Stimulated activated CD8-positive, alpha-beta memory T cell treated with anti-CD3 and anti-CD28 coated beads, Interleukin-2, amount 100 ng/mL, for 1 hour (primary cell): ENCODE measurements around the gene ID4.
"Not testable (repeated sequence)": the region's sequence is repeated elsewhere in the genome, so short reads cannot be mapped to it uniquely, and the experiment has no call there.

Experiments
- DNase-seq, 2 donors: peaks; one replicate each; pipeline ENCODE4 v3.0.0-alpha.2; 2020; ENCODE audit warnings: low read depth in 2 of 2

ID4 gene

GRCh38 chr6:19833947-19834346 is 3.2 kb upstream of the ID4 start:
- no peak for DNase-seq

- DNase-seq = no peak
These were observed 2.3 kb upstream of the ID4 start for GRCh38 chr6:19834858-19835257.

- no peak for DNase-seq
These were observed 1.6 kb upstream of the ID4 start for GRCh38 chr6:19835605-19836004.

DNA sequence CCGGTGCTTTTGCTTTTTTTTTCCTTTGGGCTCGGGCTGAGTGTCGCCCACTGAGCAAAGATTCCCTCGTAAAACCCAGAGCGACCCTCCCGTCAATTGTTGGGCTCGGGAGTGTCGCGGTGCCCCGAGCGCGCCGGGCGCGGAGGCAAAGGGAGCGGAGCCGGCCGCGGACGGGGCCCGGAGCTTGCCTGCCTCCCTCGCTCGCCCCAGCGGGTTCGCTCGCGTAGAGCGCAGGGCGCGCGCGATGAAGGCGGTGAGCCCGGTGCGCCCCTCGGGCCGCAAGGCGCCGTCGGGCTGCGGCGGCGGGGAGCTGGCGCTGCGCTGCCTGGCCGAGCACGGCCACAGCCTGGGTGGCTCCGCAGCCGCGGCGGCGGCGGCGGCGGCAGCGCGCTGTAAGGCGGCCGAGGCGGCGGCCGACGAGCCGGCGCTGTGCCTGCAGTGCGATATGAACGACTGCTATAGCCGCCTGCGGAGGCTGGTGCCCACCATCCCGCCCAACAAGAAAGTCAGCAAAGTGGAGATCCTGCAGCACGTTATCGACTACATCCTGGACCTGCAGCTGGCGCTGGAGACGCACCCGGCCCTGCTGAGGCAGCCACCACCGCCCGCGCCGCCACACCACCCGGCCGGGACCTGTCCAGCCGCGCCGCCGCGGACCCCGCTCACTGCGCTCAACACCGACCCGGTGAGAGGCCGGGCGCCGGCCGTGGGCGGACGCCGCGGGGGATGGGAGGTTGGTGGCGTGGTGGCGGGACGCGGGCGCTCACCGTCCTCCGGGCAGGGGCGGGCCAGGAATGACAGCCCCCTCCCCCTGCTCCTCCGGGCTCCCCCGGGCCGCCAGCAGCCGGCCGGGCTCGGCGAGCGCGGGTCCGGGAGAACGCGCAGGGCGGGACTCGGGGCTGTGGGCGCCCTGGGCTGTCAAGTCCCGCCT is 606 bp downstream of the ID4 start:
- no peak for DNase-seq

DNA sequence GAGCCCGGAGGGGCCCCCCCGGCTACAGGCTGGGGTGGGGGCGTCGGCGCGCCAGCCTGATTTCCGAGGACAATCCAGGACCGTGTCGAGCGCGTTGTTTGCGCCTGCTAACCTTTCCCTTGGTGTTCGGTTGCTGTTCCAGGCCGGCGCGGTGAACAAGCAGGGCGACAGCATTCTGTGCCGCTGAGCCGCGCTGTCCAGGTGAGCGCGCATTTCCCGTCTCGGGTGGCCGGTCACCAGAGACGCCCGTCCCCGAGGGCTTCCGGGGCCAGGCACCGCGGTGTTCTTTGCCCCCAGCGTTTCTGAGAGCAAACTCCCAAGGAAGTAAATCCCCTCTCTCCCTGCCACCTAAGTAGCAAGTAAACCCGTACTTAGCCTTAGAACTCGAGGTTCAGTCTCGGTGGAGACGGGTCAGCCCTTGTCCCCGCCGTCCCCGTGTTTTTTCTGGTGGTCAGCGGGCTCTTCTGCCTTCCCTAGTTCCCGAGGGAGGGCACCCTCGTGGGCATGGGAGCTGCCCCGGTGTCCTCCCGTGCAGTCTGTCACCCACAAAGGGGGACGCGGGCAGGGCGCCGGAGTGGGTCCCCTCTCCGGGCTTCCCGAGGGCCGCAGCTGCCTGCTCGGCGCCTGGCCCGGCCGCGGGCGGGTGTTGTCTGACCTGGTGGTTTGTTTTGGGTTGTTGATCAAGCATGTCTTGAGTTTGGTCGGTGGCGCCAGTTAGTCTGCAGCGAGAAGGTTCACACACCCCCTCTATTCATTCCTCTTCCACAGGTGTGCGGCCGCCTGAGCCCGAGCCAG is 1.5 kb downstream of the ID4 start:
- DNase-seq = no peak

DNA sequence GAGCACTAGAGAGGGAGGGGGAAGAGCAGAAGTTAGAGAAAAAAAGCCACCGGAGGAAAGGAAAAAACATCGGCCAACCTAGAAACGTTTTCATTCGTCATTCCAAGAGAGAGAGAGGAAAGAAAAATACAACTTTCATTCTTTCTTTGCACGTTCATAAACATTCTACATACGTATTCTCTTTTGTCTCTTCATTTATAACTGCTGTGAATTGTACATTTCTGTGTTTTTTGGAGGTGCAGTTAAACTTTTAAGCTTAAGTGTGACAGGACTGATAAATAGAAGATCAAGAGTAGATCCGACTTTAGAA is 2.0 kb downstream of the ID4 start:
- DNase-seq = no peak

- DNase-seq = no peak
These were observed 2.6 kb downstream of the ID4 start for GRCh38 chr6:19839788-19840187.

DNA sequence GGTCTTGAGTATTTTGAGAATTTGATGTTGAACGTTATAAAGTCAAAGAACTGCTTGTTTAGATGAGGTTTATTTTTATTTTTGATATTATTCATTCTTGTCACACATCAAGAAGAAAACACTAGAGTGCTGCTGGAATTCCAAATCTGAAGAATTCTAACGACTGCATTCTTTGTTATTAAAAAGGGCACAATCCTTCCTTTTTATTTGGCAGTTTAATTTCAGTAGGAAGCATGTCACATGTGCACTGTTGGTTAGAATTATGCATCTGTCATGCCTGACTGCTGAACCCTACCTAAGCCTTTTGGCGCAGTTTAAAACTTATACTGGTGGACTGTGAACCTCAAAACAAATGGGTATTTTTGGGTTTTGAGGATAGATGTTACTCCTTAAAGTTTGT is 4.0 kb downstream of the ID4 start:
- no peak for DNase-seq

GRCh38 chr6:19842030-19842615 is 5.0 kb downstream of the ID4 start:
- DNase-seq = no peak

DNA sequence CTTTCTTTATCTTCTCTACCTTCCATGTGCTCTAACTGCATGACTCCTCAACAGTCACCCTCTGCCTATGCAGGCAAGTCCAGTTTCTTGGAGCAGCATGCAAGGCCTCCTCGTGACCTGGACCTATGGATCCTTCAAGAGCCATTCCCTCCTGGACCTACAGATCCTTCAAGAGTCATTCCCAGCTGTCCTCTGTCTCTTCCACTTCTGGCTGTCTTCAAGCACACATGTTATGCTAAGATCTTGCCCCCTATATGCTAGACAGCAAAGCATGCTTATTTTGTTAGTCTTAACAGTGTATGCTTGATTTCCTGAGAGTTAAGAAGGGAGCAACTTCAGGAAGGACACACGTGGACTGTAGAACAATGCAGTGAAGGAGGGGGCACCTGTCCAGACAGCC is 7.5 kb downstream of the ID4 start:
- DNase-seq = no peak

DNA sequence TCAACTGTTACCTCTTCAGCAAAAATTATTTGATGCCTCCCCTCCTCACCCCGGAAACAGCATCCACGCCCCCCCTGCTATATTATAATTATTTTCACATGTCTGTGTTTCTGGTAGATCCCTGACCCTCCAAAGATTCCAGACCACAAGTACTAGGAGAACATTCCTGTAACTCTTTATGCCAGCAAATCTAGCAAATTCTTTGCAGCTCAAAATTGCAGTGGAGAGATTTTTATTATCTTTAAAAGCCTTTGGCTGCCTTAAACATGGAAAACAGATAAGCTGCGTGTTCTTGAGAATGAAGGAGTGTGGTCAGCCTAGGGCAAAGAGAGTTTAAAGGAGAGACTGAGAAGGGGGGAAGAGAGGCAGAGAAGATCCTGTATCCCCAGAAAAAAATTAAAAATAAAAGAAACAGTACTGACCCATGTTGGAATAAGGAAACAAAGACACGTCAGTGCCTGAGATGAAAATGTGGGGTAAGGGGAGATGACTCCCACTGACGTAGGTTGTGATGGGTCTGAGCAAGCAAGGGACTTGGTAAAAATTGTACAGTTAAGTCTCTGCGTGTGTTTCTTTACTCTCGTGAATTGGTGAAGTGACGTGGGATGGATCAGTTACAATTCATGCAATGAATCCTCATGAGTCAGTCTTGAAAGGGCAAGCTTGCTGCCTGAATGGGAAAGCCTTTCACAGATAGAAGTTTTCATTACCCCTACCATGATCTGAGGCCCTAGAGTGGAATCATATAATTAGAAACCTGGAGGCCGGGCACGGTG is 8.3 kb downstream of the ID4 start:
- no peak for DNase-seq

- DNase-seq = no peak
These were observed 11.4 kb downstream of the ID4 start for GRCh38 chr6:19848465-19849029.

DNA sequence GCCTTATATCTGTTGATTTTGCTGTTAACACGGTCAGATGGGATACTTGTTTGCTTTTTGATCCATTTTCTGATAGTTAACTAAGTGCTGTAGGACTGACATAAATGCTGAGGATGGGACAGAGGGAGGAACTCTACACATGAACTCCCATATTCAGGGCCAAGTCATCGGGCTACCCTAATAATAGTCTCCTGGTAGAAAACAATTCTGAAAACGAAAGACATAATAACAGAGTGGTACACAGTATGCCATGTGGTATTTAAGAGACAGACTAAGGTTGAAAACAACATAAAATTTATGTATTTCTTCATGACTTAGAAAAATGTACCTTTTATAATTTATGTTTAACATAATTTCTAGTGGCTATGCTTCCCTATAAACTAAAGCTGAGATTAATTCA is 12.0 kb downstream of the ID4 start:
- DNase-seq = no peak

GRCh38 chr6:19849755-19850154 is 12.6 kb downstream of the ID4 start:
- DNase-seq = no peak

- no peak for DNase-seq
These were observed 14.3 kb downstream of the ID4 start for GRCh38 chr6:19851241-19852089.

- no peak for DNase-seq
These were observed 14.9 kb downstream of the ID4 start for GRCh38 chr6:19852090-19852457.

DNA sequence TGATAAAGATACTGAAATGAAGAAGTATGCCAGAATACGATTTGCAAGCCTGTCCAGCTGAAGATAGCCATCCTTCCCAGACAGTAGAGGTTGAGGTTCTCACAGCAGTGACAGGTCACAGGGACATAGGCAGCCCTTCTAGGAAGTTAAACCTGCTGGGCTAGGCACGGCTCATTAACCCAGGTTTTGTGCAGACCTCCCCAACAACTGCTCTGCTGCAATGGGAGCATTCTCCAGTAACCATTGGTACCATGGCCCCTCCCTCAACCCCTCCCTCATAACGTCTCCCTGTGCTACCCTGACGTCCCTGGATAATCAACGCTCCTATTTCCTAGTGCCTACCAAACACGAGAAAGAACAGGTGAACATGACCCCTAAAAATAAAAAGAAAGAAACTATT is 15.8 kb downstream of the ID4 start:
- no peak for DNase-seq

- DNase-seq = not testable (repeated sequence)
These were observed 17.3 kb downstream of the ID4 start for GRCh38 chr6:19854421-19855015.

GRCh38 chr6:19855536-19855935 is 18.4 kb downstream of the ID4 start:
- no peak for DNase-seq

DNA sequence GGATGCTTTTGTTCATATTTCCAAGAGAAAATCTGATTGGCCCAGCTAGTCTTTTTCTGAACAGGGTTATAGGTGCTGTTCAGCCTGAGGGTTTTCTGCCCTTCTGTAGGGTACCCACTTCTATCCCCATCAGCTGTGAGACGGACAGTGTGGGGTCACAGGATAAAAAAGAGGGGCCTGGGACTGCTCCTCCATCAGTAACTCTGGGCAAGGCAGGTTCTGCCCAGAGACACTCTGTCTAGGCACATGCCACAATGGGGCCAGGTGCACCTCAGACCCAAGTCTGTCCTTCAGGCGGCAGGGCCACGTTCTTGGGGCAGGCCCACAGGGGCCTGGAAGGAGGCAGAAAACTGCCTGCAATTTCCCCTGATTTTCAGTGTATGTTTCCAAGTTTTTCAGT is 20.0 kb downstream of the ID4 start:
- DNase-seq = no peak
